SW480 (cell line): ENCODE measurements around the gene UCK2.
A peak's percentile ranks its signal among the peaks of the same experiment; 100 is the strongest.

Source experiments
- DNase-seq: peaks from one replicate; pipeline ENCODE4 v3.0.0-alpha.2; 2016; ENCODE audit warnings: low spot score

UCK2 gene

DNA sequence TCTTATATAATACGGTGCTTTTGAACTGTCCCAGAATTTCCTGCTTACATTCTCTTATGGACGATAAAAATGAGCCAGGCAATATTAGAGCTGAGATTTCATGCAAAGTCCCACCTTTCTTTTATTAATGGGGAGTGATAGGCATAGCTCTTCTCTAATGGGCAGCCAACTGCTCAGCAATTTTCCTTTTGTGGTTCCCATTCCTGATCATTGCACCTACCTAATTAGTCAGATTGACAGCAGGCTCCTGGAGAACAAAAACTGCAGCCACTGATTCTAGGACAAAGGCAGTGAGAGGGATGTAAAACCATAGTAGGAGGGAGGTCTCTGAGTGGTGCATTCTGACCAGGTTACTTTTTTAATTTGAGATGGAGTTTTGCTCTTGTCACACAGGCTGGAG lies 110.4 kb downstream of the UCK2 start:
- DNase-seq = no peak

- DNase-seq = no peak
These were observed 111.4 kb downstream of the UCK2 start for GRCh38 chr1:165938844-165939243.

DNA sequence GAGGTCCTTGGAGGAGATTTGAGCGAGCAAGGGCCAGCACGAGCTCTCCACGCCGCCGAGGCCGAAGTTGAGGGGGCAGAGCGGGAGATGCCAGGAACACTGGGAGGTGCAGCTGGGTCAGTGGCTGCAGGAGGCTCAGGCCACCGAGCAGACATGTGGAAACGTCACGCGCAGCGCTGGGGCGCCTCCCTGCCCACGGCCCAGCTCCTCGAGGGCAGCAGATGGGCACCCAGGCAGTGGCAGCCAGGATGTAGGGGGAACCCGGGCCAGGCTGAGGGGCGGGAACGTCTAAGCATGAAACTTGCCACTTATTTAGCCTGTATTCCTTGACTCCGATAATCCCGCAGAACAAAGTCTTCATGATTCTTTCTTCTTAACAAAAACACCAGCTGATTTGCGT lies 114.1 kb downstream of the UCK2 start:
- DNase-seq = no peak

DNA sequence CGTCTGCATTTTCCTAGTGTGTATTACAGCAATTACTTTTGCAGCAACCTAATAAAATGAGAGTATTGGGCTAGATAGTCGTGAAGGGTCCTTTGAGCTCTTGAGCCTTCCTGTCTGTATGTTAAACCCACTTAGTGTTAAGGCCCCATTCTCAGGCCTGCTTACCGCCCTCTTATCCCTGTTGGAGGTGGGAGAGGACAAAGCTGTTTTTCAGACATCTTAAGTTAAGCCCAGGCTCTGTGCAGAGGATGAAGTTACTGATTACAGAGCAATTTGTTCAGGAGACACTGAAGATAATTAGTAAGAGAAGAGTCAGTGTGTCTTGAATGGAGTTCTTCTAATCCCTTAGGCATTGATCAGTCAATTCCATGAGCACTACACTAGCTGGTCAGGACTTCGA lies 114.6 kb downstream of the UCK2 start:
- DNase-seq = no peak

DNA sequence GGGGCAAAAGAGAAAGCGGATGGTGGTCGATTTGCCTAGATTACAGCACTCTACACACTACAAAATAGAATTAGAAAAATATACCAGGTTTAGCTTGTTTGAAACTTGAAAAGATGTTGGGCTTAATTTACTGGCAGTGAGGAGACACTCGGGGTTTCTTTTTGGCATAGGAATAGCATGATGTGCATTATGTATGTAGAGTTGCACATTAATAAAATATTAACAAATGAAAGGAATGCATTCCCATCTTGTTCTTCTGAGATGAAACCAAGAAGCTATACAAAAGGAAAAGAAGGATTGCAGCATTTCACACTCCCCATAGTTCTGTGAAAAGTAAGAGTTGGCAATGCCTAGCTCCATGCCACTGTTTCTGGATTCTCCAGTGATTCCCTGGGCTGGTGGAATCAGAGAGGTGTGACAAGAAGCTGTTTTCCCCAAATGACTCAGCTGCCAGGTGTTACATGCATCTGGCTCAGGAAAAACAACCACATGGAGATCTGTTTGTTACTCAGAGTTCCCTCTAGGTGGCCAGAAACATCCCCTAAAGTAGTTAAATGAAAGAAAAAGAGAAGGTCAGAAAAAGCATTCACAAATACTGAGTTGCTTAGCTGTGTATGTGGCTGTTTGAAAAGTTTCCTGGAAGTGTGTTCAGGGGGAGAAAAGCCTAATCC lies 115.6 kb downstream of the UCK2 start:
- peak; percentile 25 for DNase-seq

GRCh38 chr1:165945911-165946310 lies 118.5 kb downstream of the UCK2 start:
- DNase-seq = no peak

GRCh38 chr1:165947797-165948455 lies 120.5 kb downstream of the UCK2 start:
- no peak for DNase-seq

DNA sequence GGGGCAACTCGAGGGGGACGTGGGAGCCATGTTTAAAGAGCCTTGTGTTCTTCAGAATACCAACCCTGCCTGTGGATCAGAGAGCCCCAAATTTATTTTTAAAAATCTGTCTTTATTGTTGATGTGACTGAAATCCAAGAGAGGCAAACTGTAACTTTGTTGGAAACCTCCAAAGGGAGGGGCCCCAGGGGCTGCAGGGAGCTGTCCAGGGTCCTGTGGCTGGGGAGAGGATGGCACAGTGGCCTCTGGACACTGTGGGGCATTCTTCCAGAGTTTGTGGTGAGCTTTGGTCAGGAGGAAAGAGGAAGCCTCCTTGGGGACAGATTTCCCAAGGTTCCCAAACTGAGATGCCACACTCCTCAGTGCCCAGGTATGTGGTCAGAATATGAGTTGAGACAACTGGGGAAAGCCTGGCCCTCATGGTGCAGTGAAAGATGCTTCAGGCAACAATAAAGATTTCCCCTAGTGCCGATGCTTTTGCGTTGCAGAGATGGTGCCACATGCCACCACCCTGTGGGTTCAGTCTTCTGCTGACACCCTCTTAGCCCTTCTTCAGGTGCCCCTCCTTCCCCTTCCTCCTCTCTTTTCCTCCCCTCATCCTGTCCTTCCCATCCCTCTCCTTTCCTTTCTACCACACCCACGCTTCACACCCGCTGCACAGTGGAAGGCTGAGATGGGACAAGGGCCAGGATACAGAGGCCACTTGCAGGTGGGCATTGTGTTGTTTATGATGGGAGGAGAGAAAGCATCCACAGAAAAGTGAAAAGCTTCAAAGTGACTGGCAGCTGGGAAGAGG lies 122.1 kb downstream of the UCK2 start:
- no peak for DNase-seq

DNA sequence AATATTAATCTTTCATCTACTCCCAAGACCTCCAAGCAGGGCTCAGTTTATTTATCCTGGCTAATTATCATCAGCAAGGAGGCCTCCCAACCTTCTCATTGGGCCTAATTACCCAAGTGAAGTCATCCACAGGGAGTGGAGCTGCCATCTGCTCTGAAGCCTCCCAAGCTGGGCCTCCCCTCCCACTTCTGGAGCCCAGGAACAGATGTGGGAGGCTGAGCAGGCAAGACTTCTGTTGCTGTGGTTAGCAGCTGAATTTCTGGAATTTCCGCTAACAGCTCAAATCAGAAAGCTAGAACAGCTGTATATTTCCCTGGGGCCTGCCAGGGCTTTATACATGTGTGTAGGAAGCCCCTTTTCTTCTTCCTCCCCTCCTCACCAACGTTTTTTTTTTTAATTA lies 127.5 kb downstream of the UCK2 start:
- peak; percentile 52 for DNase-seq

DNA sequence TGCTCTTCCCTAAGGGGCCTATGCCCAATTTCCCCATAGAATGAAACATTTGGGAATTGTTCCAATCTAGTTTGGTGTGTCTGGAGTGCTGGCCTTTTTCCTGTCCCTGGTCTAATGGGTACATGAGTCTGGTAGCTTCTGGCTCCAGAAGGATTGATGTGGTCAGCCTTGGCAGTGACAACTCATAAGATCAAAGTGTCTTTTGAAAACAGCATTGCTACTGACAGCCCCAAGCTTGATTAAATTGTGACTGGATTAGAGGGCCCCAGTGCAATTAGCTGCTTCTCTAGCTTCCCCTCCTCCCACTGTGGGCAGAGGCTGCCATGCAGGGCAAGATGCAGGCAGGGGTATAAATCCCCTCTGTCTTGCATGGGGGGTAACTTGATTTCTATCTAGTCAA lies 130.9 kb downstream of the UCK2 start:
- peak; percentile 77 for DNase-seq

- DNase-seq = peak; percentile 17
These were observed 132.7 kb downstream of the UCK2 start for GRCh38 chr1:165960136-165960535.

DNA sequence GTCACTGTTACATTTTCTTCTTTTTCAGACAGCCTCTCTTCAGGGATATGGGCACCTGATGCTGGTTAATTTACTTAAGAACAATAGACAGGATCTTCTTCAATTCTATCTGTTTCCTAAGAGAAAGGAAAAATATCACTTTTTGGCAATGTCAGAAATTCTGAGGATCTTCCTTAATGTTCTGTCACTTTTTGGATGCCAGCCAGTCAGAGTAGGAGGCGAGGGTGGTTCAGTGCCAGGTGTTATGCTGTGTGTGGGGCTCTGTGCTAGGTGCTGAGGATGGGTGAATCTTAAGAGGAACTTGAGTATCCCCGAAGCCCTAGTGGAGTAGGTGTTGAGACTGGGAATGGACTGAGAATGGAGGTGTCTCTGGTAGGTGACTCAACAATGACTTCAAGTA lies 133.5 kb downstream of the UCK2 start:
- DNase-seq = no peak
